Endodermal cell (in vitro differentiated cells): ENCODE measurements around the gene CPOX. TPM values are rescaled to one million over a fixed set of nuclear protein-coding genes. Genes with fewer than 3 reads are reported as not detected.

ENCODE experiments used
- DNase-seq: peaks from one replicate; pipeline ENCODE4 v3.0.0-alpha.2; 2017
- H3K27ac ChIP-seq: 2 replicates; pipeline ENCODE4 v1.5.1; 2013; ENCODE audit warnings: mild to moderate bottlenecking, low read depth, low read length, moderate library complexity
- H3K27me3 ChIP-seq: 2 replicates; pipeline ENCODE4 v1.6.1; 2013; ENCODE audit warnings: mild to moderate bottlenecking, low read length, moderate library complexity; ENCODE audit not compliant: insufficient read depth, control insufficient read depth, poor library complexity, severe bottlenecking
- H3K36me3 ChIP-seq: 2 replicates; pipeline ENCODE4 v1.7.0; 2013; ENCODE audit warnings: mild to moderate bottlenecking, low read length, moderate library complexity; ENCODE audit not compliant: control insufficient read depth, insufficient read depth
- H3K4me1 ChIP-seq: one replicate; pipeline ENCODE4 v1.7.0; 2013; ENCODE audit warnings: low read length; ENCODE audit not compliant: control insufficient read depth, insufficient read depth
- H3K4me3 ChIP-seq: 2 replicates; pipeline ENCODE4 v1.5.1; 2013; ENCODE audit warnings: mild to moderate bottlenecking, low read length, moderate library complexity
- H3K9ac ChIP-seq: 2 replicates; pipeline ENCODE4 v1.6.1; 2013; ENCODE audit warnings: mild to moderate bottlenecking, low read length, moderate library complexity; ENCODE audit not compliant: poor library complexity, severe bottlenecking; ENCODE audit errors: extremely low read depth
- H3K9me3 ChIP-seq: 2 replicates; pipeline ENCODE4 v1.6.1; 2013; ENCODE audit warnings: mild to moderate bottlenecking, low read length, moderate library complexity; ENCODE audit not compliant: control insufficient read depth
- H3K27ac Mint-ChIP-seq: 2 replicates; pipeline ENCODE4 v1.8.0; 2020; ENCODE audit warnings: mixed read lengths
- H3K27me3 Mint-ChIP-seq: 2 replicates; pipeline ENCODE4 v1.8.0; 2021; ENCODE audit warnings: mild to moderate bottlenecking, mixed read lengths; ENCODE audit not compliant: insufficient read depth
- H3K36me3 Mint-ChIP-seq: 2 replicates; pipeline ENCODE4 v1.8.0; 2020; ENCODE audit warnings: low read depth, mixed read lengths
- H3K4me1 Mint-ChIP-seq: 2 replicates; pipeline ENCODE4 v1.8.0; 2020; ENCODE audit warnings: mixed read lengths
- H3K4me3 Mint-ChIP-seq: 2 replicates; pipeline ENCODE4 v1.8.0; 2020; ENCODE audit warnings: mild to moderate bottlenecking, moderate library complexity, mixed read lengths
- H3K9me3 Mint-ChIP-seq: 2 replicates; pipeline ENCODE4 v1.8.0; 2020; ENCODE audit warnings: mild to moderate bottlenecking, mixed read lengths
- WGBS, 2 experiments: methylation state at CpG; one replicate each; pipeline versions ENCODE4 v1.1.5 to v1.1.7; 2013; ENCODE audit warnings: missing lambda C conversion rate in 2 of 2, mixed read lengths in 1 of 2; ENCODE audit not compliant: insufficient coverage in 1 of 2, insufficient read length in 1 of 2; 5-methylcytosine and 5-hydroxymethylcytosine counted together
- total RNA-seq, 2 donors: library from RNA; stranded (reverse); fragmentation: NEBNext Ultra II Directional in 1 of 2; extraction: Animal tissue kit (Norgen Biotek cat#: 25700) in 1 of 2; gene quantifications; 2 replicates in 1 of 2; 3 replicates in 1 of 2; pipeline ENCODE4 v1.2.1, GENCODE V29; 2021
- TF ChIP-seq, protein P1 (sequence below): fragments of 200-600 bp; sonication (generic); conservative IDR thresholded peaks from 2 replicates; pipeline ENCODE4 v1.5.0; 2021; ENCODE audit warnings: antibody characterized with exemption, mild to moderate bottlenecking

CPOX gene
- total RNA-seq, 2 donors from 2014 or later: 18.0 to 20.3 TPM

GRCh38 chr3:98603580-98603979 lies 10.2 kb upstream of the CPOX start:
- no peaks in the 10 kb centered on the region for H3K27me3 ChIP-seq
- no peak overlapping the region for H3K27ac ChIP-seq
- no peak overlapping the region for H3K9ac ChIP-seq
- no peaks in the 10 kb centered on the region for H3K36me3 ChIP-seq
- Mint-ChIP-seq H3K36me3 (no peaks in the 10 kb centered on the region), H3K9me3 (no peaks in the 10 kb centered on the region), H3K4me3 (no peak overlapping the region), H3K4me1 (no peaks in the 10 kb centered on the region), H3K27ac (no peak overlapping the region), H3K27me3 (peaks cover 2% of the 10 kb centered on the region)
- DNase-seq: no peak
- H3K9me3 ChIP-seq: no peaks in the 10 kb centered on the region
- TF ChIP-seq, protein P1, sequence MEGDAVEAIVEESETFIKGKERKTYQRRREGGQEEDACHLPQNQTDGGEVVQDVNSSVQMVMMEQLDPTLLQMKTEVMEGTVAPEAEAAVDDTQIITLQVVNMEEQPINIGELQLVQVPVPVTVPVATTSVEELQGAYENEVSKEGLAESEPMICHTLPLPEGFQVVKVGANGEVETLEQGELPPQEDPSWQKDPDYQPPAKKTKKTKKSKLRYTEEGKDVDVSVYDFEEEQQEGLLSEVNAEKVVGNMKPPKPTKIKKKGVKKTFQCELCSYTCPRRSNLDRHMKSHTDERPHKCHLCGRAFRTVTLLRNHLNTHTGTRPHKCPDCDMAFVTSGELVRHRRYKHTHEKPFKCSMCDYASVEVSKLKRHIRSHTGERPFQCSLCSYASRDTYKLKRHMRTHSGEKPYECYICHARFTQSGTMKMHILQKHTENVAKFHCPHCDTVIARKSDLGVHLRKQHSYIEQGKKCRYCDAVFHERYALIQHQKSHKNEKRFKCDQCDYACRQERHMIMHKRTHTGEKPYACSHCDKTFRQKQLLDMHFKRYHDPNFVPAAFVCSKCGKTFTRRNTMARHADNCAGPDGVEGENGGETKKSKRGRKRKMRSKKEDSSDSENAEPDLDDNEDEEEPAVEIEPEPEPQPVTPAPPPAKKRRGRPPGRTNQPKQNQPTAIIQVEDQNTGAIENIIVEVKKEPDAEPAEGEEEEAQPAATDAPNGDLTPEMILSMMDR: no peak
- H3K4me1 ChIP-seq: no peaks in the 10 kb centered on the region
- no peak overlapping the region for H3K4me3 ChIP-seq

DNA sequence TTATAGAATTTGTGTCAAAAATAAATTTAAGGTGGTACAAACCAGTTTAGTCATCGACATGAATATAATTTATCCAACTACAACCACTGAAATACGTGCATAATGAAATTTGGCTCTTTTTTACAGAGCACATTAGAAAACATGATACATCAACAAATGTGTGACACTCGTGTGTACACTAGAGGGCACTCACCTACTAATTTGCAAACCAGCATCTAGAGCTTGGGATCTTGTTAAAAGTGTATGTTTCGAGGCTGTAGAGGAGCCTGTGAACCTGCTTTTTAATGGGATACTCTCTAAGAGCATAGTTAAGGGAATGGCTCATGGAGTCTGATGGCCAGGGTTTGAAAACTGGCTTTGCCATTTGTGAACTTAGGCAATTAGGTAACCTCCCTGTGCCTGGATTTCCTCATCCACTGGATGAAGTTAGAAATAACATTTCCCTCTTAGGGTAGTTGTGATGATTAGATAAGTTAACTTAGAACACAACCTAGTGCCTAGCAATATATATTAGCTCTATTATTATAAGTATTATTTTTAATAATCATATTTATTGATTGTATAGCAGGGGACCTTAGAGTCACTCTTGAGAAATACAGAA lies 8.8 kb upstream of the CPOX start:
- Histone ChIP-seq H3K4me1 (no peaks in the 10 kb centered on the region), H3K9me3 (no peaks in the 10 kb centered on the region), H3K4me3 (no peak overlapping the region), H3K27ac (no peak overlapping the region), H3K36me3 (no peaks in the 10 kb centered on the region), H3K27me3 (no peaks in the 10 kb centered on the region), H3K9ac (no peak overlapping the region)
- H3K36me3 Mint-ChIP-seq: no peaks in the 10 kb centered on the region
- no peak overlapping the region for H3K27ac Mint-ChIP-seq
- WGBS, 2 experiments: 23 to 47% methylated on average over 2 to 4 of the region's 4 CpGs
- no peaks in the 10 kb centered on the region for H3K9me3 Mint-ChIP-seq
- peaks cover 8% of the 10 kb centered on the region for H3K27me3 Mint-ChIP-seq
- TF ChIP-seq, protein P1: peak; percentile 91
- no peak overlapping the region for H3K4me3 Mint-ChIP-seq
- H3K4me1 Mint-ChIP-seq: no peaks in the 10 kb centered on the region
- DNase-seq: peak; percentile 58

DNA sequence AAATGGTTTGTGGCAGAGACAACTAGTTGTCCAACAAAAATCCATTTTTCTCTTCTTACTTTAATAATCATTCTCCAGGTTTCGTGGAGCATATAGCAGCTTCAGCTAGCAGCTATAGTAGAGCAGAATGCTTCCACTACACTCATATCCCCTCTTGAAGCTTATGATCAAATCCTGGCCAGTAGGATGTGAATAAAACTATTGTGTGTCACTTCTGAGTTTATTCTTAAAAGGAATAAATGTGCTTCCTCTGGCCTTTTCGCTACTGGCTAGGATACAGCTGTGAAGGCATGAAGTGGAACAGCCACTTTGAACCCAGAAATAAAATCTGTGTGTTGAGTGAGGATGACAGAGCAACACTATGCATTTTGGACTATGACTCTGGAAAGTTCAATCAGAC lies 7.8 kb upstream of the CPOX start:
- DNase-seq: no peak
- TF ChIP-seq, protein P1: no peak
- Mint-ChIP-seq H3K27me3 (peaks cover 8% of the 10 kb centered on the region), H3K9me3 (no peaks in the 10 kb centered on the region), H3K36me3 (no peaks in the 10 kb centered on the region), H3K27ac (no peak overlapping the region), H3K4me1 (no peaks in the 10 kb centered on the region), H3K4me3 (no peak overlapping the region)
- Histone ChIP-seq H3K27ac (no peak overlapping the region), H3K27me3 (no peaks in the 10 kb centered on the region), H3K9ac (no peak overlapping the region), H3K4me1 (no peaks in the 10 kb centered on the region), H3K36me3 (no peaks in the 10 kb centered on the region), H3K9me3 (no peaks in the 10 kb centered on the region), H3K4me3 (no peak overlapping the region)
- WGBS, 2 experiments: 90 to 94% methylated on average over 1 to 2 of the region's 2 CpGs
